22Rv1 (cell line): ENCODE data around the gene SULF2.

Experiments
- CTCF ChIP-seq: fragments of 450-650 bp; IDR thresholded peaks from 2 replicates; pipeline ENCODE4 v1.5.1; 2017; ENCODE audit warnings: mild to moderate bottlenecking
- ZFX ChIP-seq: fragments of 450-650 bp; IDR thresholded peaks from 2 replicates; pipeline ENCODE4 v1.6.1; 2017; ENCODE audit warnings: antibody characterized with exemption, borderline replicate concordance

GRCh38 chr20:47729472-47729871 is 55.8 kb downstream of the SULF2 start:
- no peak for TF ChIP-seq CTCF
- TF ChIP-seq ZFX: no peak
